ENCODE data around the gene PRDM16. TPM values are rescaled to one million over a fixed set of nuclear protein-coding genes. Genes with fewer than 3 reads are reported as not detected.

Gene PRDM16
- total and polyA plus RNA-seq, 4 donors: 0.05 to 0.67 (median 0.19) TPM

GRCh38 chr1:3346478-3346877, 277.5 kb downstream of the PRDM16 start:
- H3K36me3 ChIP-seq (ENCODE audit: control insufficient read depth in 4 of 4, insufficient read depth in 3 of 4, low read depth in 1 of 4, low read length in 3 of 4): no peaks in the 10 kb centered on the region
- WGBS: 90% methylated on average over 13 of the region's 13 CpGs
- no peak overlapping the region for H3K27ac ChIP-seq (ENCODE audit: low read depth in 1 of 2, low read length in 2 of 2)
- no peak overlapping the region for H3K4me3 ChIP-seq (ENCODE audit: low read depth in 1 of 3, low read length in 3 of 3)
- H3K4me1 ChIP-seq (ENCODE audit: control insufficient read depth in 4 of 4, insufficient read depth in 4 of 4, low read length in 3 of 4): no peaks in the 10 kb centered on the region
- H3K9ac ChIP-seq (ENCODE audit: low read depth in 1 of 2, low read length in 2 of 2): no peak overlapping the region
- H3K9me3 ChIP-seq (ENCODE audit: control insufficient read depth in 4 of 4, low read length in 3 of 4): peaks cover 0 to 18% (median 9%) of the 10 kb centered on the region in 4 donors
- peaks cover 0 to 2% (median 0%) of the 10 kb centered on the region in 4 donors for H3K27me3 ChIP-seq (ENCODE audit: control insufficient read depth in 4 of 4, insufficient read depth in 4 of 4, low read length in 3 of 4)
- no peak for TF ChIP-seq RAD21 (IDR thresholded peaks at IDR 0.05)
- no peak for TF ChIP-seq RXRA (IDR thresholded peaks at IDR 0.05)
- no peak for TF ChIP-seq JUND (IDR thresholded peaks at IDR 0.05)
- TF ChIP-seq TAF1 (conservative IDR thresholded peaks at IDR 0.05): no peak
- TF ChIP-seq CTCF (IDR thresholded peaks at IDR 0.05; ENCODE audit: low read depth, low read length, missing input control): no peak
- TF ChIP-seq ATF3 (IDR thresholded peaks at IDR 0.05): no peak
- TF ChIP-seq FOXA1 (IDR thresholded peaks at IDR 0.05): no peak
- TF ChIP-seq EGR1 (IDR thresholded peaks at IDR 0.05; ENCODE audit: low read depth in 2 of 2): no peak
- no peak for TF ChIP-seq SP1 (IDR thresholded peaks at IDR 0.05)
- TF ChIP-seq HNF4A (conservative IDR thresholded peaks at IDR 0.05): no peak
- no peak for TF ChIP-seq NR2F2 (IDR thresholded peaks at IDR 0.05)
- no peak for TF ChIP-seq GABPA (IDR thresholded peaks at IDR 0.05 in 1 of 2, conservative IDR thresholded peaks at IDR 0.05 in 1 of 2)
- no peak for TF ChIP-seq FOXA2 (IDR thresholded peaks at IDR 0.05)
- no peak for TF ChIP-seq ZBTB33 (IDR thresholded peaks at IDR 0.05)
- no peak for TF ChIP-seq HNF4G (IDR thresholded peaks at IDR 0.05)
- TF ChIP-seq REST (IDR thresholded peaks at IDR 0.05): no peak
- TF ChIP-seq YY1 (IDR thresholded peaks at IDR 0.05): no peak
- TF ChIP-seq MAX (IDR thresholded peaks at IDR 0.05): no peak
- no peak for DNase-seq (ENCODE audit: low spot score)
